Activated naive CD8-positive, alpha-beta T cell treated with anti-CD3 and anti-CD28 coated beads, Interleukin-2, amount 50 U/mL, for 16 hours (primary cell): ENCODE results near the gene GGT6.

Experiments
- DNase-seq: peaks from one replicate; pipeline ENCODE4 v3.0.0-alpha.2; 2020; ENCODE audit warnings: low read depth, low spot score

Gene GGT6

GRCh38 chr17:4574448-4575045, 14.2 kb upstream of the GGT6 start:
- DNase-seq: no peak

- no peak for DNase-seq
These were observed 13.3 kb upstream of the GGT6 start for GRCh38 chr17:4573669-4574068.

GRCh38 chr17:4573115-4573514, 12.7 kb upstream of the GGT6 start:
- no peak for DNase-seq

GRCh38 chr17:4572131-4572530, 11.8 kb upstream of the GGT6 start:
- no peak for DNase-seq

- DNase-seq: no peak
These were observed 9.2 kb upstream of the GGT6 start for GRCh38 chr17:4569591-4569990.

GRCh38 chr17:4566785-4567184, 6.4 kb upstream of the GGT6 start:
- DNase-seq: no peak

GRCh38 chr17:4565209-4566141, 5.1 kb upstream of the GGT6 start:
- DNase-seq: no peak

- no peak for DNase-seq
These were observed 1.9 kb upstream of the GGT6 start for GRCh38 chr17:4562015-4562969.

- DNase-seq: no peak
These were observed 470 bp upstream of the GGT6 start for GRCh38 chr17:4560837-4561256.

- no peak for DNase-seq
These were observed 411 bp downstream of the GGT6 start for GRCh38 chr17:4559966-4560365.

GRCh38 chr17:4559139-4559791, 1.1 kb downstream of the GGT6 start:
- no peak for DNase-seq

GRCh38 chr17:4558347-4558971, 1.9 kb downstream of the GGT6 start:
- DNase-seq: no peak

GRCh38 chr17:4557626-4558346, 2.6 kb downstream of the GGT6 start:
- no peak for DNase-seq

GRCh38 chr17:4556996-4557395, 3.4 kb downstream of the GGT6 start:
- no peak for DNase-seq

GRCh38 chr17:4555873-4556759, 4.3 kb downstream of the GGT6 start:
- DNase-seq: no peak

- DNase-seq: peak; percentile 96
These were observed 5.2 kb downstream of the GGT6 start, which contains the start of gene MYBBP1A for GRCh38 chr17:4554997-4555799. TSS of gene MYBBP1A (minus strand) at chr17:4555384. CDS start at chr17:4555324, 60 bp downstream.

- DNase-seq: no peak
These were observed 5.9 kb downstream of the GGT6 start for GRCh38 chr17:4554441-4554996.

- DNase-seq: no peak
These were observed 6.7 kb downstream of the GGT6 start for GRCh38 chr17:4553669-4554068.
